Measurements from ENCODE around the gene NSMCE4A. TPM values are rescaled to one million over a fixed set of nuclear protein-coding genes. Genes with fewer than 3 reads are reported as not detected.

NSMCE4A gene
- total and polyA plus RNA-seq, 2 of the 8 experiments (the other 6 are each of a cell fraction or from before 2014, with no cell fraction given), result 48.6 to 66.0 TPM

DNA sequence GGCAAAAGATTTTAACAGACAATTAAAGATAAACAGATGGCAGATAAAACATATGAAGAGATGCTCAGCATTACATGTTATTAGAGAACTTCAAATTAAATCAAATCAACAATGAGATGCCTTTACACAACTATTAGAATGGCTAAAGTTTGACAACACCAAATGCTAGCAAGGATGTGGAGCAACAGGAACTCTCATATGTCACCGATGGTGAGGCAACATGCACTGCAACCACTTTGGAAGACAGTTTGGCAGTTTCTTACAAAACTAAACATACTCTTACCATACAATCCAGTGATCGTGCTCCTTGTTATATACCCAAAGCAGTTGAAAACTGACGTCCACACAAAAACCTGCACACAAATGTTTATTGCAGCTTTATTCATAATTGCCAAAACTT is 33.5 kb downstream of the NSMCE4A start:
- H3K27me3 ChIP-seq (replicated peaks in 1 of 4; ENCODE audit: control insufficient read depth in 3 of 4, extremely low read depth in 1 of 4, insufficient read depth in 3 of 4, low read length in 3 of 4), result no peaks in the 10 kb centered on the region
- no peak overlapping the region for H2AK5ac ChIP-seq (ENCODE audit: low read depth, low read length)
- no peak for DNase-seq (ENCODE audit: low read depth in 1 of 2, low spot score in 2 of 2)
- no peaks in the 10 kb centered on the region for H3K79me2 ChIP-seq (ENCODE audit: control insufficient read depth in 1 of 2, insufficient read depth in 2 of 2, low read length in 2 of 2)
- no peak overlapping the region for H2BK5ac ChIP-seq (ENCODE audit: low read depth, low read length)
- no peaks in the 10 kb centered on the region for H3K36me3 ChIP-seq (ENCODE audit: control insufficient read depth in 2 of 4, insufficient read depth in 4 of 4, low read length in 3 of 4)
- no peak overlapping the region for H4K91ac ChIP-seq (replicated peaks; ENCODE audit: insufficient read length, low read length)
- no peaks in the 10 kb centered on the region for H3K9me3 ChIP-seq (ENCODE audit: insufficient read depth in 2 of 2, low read depth in 1 of 2, low read length in 1 of 2)
- no peak overlapping the region for H4K8ac ChIP-seq (ENCODE audit: extremely low read depth, insufficient read depth, low read length)
- no peak for FAIRE-seq
- no peak overlapping the region for H4K5ac ChIP-seq (ENCODE audit: insufficient read length, low read depth, low read length)
- H3K56ac ChIP-seq (replicated peaks; ENCODE audit: insufficient read length, low read depth, low read length), result no peak overlapping the region
- no peak overlapping the region for H3K4ac ChIP-seq (replicated peaks; ENCODE audit: insufficient read length, low read depth, low read length)
- no peak overlapping the region for H3K4me2 ChIP-seq (ENCODE audit: insufficient read depth in 1 of 2, low read depth in 2 of 2, low read length in 2 of 2)
- no peaks in the 10 kb centered on the region for H3K4me1 ChIP-seq (replicated peaks in 1 of 4; ENCODE audit: control insufficient read depth in 3 of 4, insufficient read depth in 4 of 4, low read length in 3 of 4)
- H3K27ac ChIP-seq (ENCODE audit: low read depth, low read length), result no peak overlapping the region
- H3K79me1 ChIP-seq (ENCODE audit: low read depth, low read length), result no peaks in the 10 kb centered on the region
- H2BK12ac ChIP-seq (ENCODE audit: low read depth, low read length), result no peak overlapping the region
- no peak overlapping the region for H3K4me3 ChIP-seq (ENCODE audit: extremely low read depth in 1 of 4, insufficient read depth in 2 of 4, low read depth in 3 of 4, low read length in 4 of 4)
- no peak overlapping the region for H3K14ac ChIP-seq (ENCODE audit: insufficient read length)
- ChIA-PET CTCF (ENCODE audit: partially characterized antibody) (no interaction called here), POLR2A (ENCODE audit: partially characterized antibody) (no interaction called here)
- H2BK120ac ChIP-seq (replicated peaks; ENCODE audit: low read depth, low read length), result no peak overlapping the region
- H3K18ac ChIP-seq (ENCODE audit: extremely low read depth, low read length), result no peak overlapping the region
- no peak overlapping the region for H2BK20ac ChIP-seq (ENCODE audit: low read length)
- no peak overlapping the region for H2BK15ac ChIP-seq (ENCODE audit: low read length)
- no peaks in the 10 kb centered on the region for H4K20me1 ChIP-seq (replicated peaks in 1 of 2; ENCODE audit: control insufficient read depth in 1 of 2, insufficient read depth in 2 of 2, low read length in 2 of 2)
- H3K9ac ChIP-seq (replicated peaks in 1 of 4; ENCODE audit: extremely low read depth in 1 of 4, low read depth in 3 of 4, low read length in 3 of 4), result no peak overlapping the region
- WGBS, 2 experiments (ENCODE audit: extremely low coverage in 1 of 2, insufficient coverage in 1 of 2, insufficient read length in 1 of 2, insufficient replicate concordance in 2 of 2, low coverage in 1 of 2, low lambda C conversion rate in 2 of 2, missing lambda C conversion rate in 1 of 2), result 92% methylated on average over 3 of the region's 3 CpGs; no CpG with 5 or more reads in 1 of the 2 experiments
- no peak overlapping the region for H2AFZ ChIP-seq (ENCODE audit: low read length)
- H3K23ac ChIP-seq (ENCODE audit: insufficient read length), result no peak overlapping the region
- H3K23me2 ChIP-seq (ENCODE audit: low read depth, low read length), result no peaks in the 10 kb centered on the region
- TF ChIP-seq CBX5 (IDR thresholded peaks at IDR 0.05; ENCODE audit: low read depth, low read length) (no peak), RNF2 (IDR thresholded peaks at IDR 0.05; ENCODE audit: borderline replicate concordance, low read depth, low read length, missing control alignments, poor library complexity, severe bottlenecking) (no peak), POU5F1 (IDR thresholded peaks at IDR 0.05; ENCODE audit: low read depth, low read length) (no peak), RAD21 (IDR thresholded peaks at IDR 0.05 in 1 of 2, conservative IDR thresholded peaks at IDR 0.05 in 1 of 2; ENCODE audit: low read depth in 2 of 2, low read length in 2 of 2) (no peak), FOSL1 (IDR thresholded peaks at IDR 0.05; ENCODE audit: insufficient read depth, low read depth, low read length) (no peak), JUN (IDR thresholded peaks at IDR 0.05; ENCODE audit: low read depth, low read length) (no peak), EZH2 (IDR thresholded peaks at IDR 0.05; ENCODE audit: low read depth, low read length, severe bottlenecking) (no peak), BRCA1 (IDR thresholded peaks at IDR 0.05; ENCODE audit: low read depth, low read length) (no peak), RXRA (IDR thresholded peaks at IDR 0.05; ENCODE audit: insufficient read depth, low read depth, low read length) (no peak)
- TF ChIP-seq, protein P1, sequence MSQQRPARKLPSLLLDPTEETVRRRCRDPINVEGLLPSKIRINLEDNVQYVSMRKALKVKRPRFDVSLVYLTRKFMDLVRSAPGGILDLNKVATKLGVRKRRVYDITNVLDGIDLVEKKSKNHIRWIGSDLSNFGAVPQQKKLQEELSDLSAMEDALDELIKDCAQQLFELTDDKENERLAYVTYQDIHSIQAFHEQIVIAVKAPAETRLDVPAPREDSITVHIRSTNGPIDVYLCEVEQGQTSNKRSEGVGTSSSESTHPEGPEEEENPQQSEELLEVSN (IDR thresholded peaks at IDR 0.05), result no peak
- TF ChIP-seq, protein P2, sequence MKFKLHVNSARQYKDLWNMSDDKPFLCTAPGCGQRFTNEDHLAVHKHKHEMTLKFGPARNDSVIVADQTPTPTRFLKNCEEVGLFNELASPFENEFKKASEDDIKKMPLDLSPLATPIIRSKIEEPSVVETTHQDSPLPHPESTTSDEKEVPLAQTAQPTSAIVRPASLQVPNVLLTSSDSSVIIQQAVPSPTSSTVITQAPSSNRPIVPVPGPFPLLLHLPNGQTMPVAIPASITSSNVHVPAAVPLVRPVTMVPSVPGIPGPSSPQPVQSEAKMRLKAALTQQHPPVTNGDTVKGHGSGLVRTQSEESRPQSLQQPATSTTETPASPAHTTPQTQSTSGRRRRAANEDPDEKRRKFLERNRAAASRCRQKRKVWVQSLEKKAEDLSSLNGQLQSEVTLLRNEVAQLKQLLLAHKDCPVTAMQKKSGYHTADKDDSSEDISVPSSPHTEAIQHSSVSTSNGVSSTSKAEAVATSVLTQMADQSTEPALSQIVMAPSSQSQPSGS (IDR thresholded peaks at IDR 0.05; ENCODE audit: low read length), result no peak

Data from H1 (cell line).